ENCODE measurements around the gene OR5M8. TPM values are rescaled to one million over a fixed set of nuclear protein-coding genes. Genes with fewer than 3 reads are reported as not detected.

The OR5M8 gene
- total and polyA plus RNA-seq, 2 of the 8 experiments (the other 6 are each of a cell fraction or from before 2014, with no cell fraction given): not detected

Other genes with a start within 250 kb of the OR5M8 start
- not detected in 2 replicates for gene OR5T3, start 239.1 kb downstream of the OR5M8 start, total RNA-seq (2021; fragmentation: NEBNext Ultra II Directional; extraction: Animal tissue kit (Norgen Biotek cat#: 25700))
- not detected in 2 replicates for gene OR5T3, start 239.1 kb downstream of the OR5M8 start, polyA plus RNA-seq (2011; rRNA removed)
- not detected in 2 replicates for gene OR5T1, start 217.2 kb downstream of the OR5M8 start, total RNA-seq (2021; fragmentation: NEBNext Ultra II Directional; extraction: Animal tissue kit (Norgen Biotek cat#: 25700))
- gene OR5T1, start 217.2 kb downstream of the OR5M8 start, polyA plus RNA-seq (2011; rRNA removed): not detected in 2 replicates
- not detected in 2 replicates for gene OR8H1, start 199.1 kb downstream of the OR5M8 start, total RNA-seq (2021; fragmentation: NEBNext Ultra II Directional; extraction: Animal tissue kit (Norgen Biotek cat#: 25700))
- not detected in 2 replicates for gene OR8H1, start 199.1 kb downstream of the OR5M8 start, polyA plus RNA-seq (2011; rRNA removed)
- gene OR8K3, start 176.2 kb downstream of the OR5M8 start, total RNA-seq (2021; fragmentation: NEBNext Ultra II Directional; extraction: Animal tissue kit (Norgen Biotek cat#: 25700)): not detected in 2 replicates
- gene OR8K3, start 176.2 kb downstream of the OR5M8 start, polyA plus RNA-seq (2011; rRNA removed): not detected in 2 replicates
- not detected in 2 replicates for gene OR8K1, start 145.3 kb downstream of the OR5M8 start, total RNA-seq (2021; fragmentation: NEBNext Ultra II Directional; extraction: Animal tissue kit (Norgen Biotek cat#: 25700))
- gene OR8K1, start 145.3 kb downstream of the OR5M8 start, polyA plus RNA-seq (2011; rRNA removed): not detected in 2 replicates
- gene OR8J1, start 137.1 kb downstream of the OR5M8 start, total RNA-seq (2021; fragmentation: NEBNext Ultra II Directional; extraction: Animal tissue kit (Norgen Biotek cat#: 25700)): not detected in 2 replicates
- gene OR8J1, start 137.1 kb downstream of the OR5M8 start, polyA plus RNA-seq (2011; rRNA removed): not detected in 2 replicates
- not detected in 2 replicates for gene OR8U1, start 115.7 kb downstream of the OR5M8 start, total RNA-seq (2021; fragmentation: NEBNext Ultra II Directional; extraction: Animal tissue kit (Norgen Biotek cat#: 25700))
- gene OR8U1, start 115.7 kb downstream of the OR5M8 start, polyA plus RNA-seq (2011; rRNA removed): not detected in 2 replicates
- not detected in 2 replicates for gene OR5AL1, start 78.7 kb downstream of the OR5M8 start, total RNA-seq (2021; fragmentation: NEBNext Ultra II Directional; extraction: Animal tissue kit (Norgen Biotek cat#: 25700))
- not detected in 2 replicates for gene OR5AL1, start 78.7 kb downstream of the OR5M8 start, polyA plus RNA-seq (2011; rRNA removed)
- gene OR5M3, start 18.0 kb downstream of the OR5M8 start, total RNA-seq (2021; fragmentation: NEBNext Ultra II Directional; extraction: Animal tissue kit (Norgen Biotek cat#: 25700)): not detected in 2 replicates
- gene OR5M3, start 18.0 kb downstream of the OR5M8 start, polyA plus RNA-seq (2011; rRNA removed): not detected in 2 replicates
- not detected in 2 replicates for gene OR5M11, start 51.9 kb upstream of the OR5M8 start, total RNA-seq (2021; fragmentation: NEBNext Ultra II Directional; extraction: Animal tissue kit (Norgen Biotek cat#: 25700))
- 0.08 TPM in 1 of 2 replicates, not detected in the other for gene OR5M11, start 51.9 kb upstream of the OR5M8 start, polyA plus RNA-seq (2011; rRNA removed)
- gene OR5M10, start 86.4 kb upstream of the OR5M8 start, total RNA-seq (2021; fragmentation: NEBNext Ultra II Directional; extraction: Animal tissue kit (Norgen Biotek cat#: 25700)): not detected in 2 replicates
- not detected in 2 replicates for gene OR5M10, start 86.4 kb upstream of the OR5M8 start, polyA plus RNA-seq (2011; rRNA removed)
- gene OR5M1, start 123.5 kb upstream of the OR5M8 start, total RNA-seq (2021; fragmentation: NEBNext Ultra II Directional; extraction: Animal tissue kit (Norgen Biotek cat#: 25700)): not detected in 2 replicates
- not detected in 2 replicates for gene OR5M1, start 123.5 kb upstream of the OR5M8 start, polyA plus RNA-seq (2011; rRNA removed)
- gene OR5AP2, start 151.1 kb upstream of the OR5M8 start, total RNA-seq (2021; fragmentation: NEBNext Ultra II Directional; extraction: Animal tissue kit (Norgen Biotek cat#: 25700)): not detected in 2 replicates
- gene OR5AP2, start 151.1 kb upstream of the OR5M8 start, polyA plus RNA-seq (2011; rRNA removed): not detected in 2 replicates
- gene OR5AR1, start 172.3 kb upstream of the OR5M8 start, total RNA-seq (2021; fragmentation: NEBNext Ultra II Directional; extraction: Animal tissue kit (Norgen Biotek cat#: 25700)): not detected in 2 replicates
- gene OR5AR1, start 172.3 kb upstream of the OR5M8 start, polyA plus RNA-seq (2011; rRNA removed): 0.12 TPM in 1 of 2 replicates, not detected in the other
- gene OR9G1, start 207.7 kb upstream of the OR5M8 start, total RNA-seq (2021; fragmentation: NEBNext Ultra II Directional; extraction: Animal tissue kit (Norgen Biotek cat#: 25700)): not detected in 2 replicates
- gene OR9G1, start 207.7 kb upstream of the OR5M8 start, polyA plus RNA-seq (2011; rRNA removed): not detected in 2 replicates